GM21528 (cell line): Measurements from ENCODE around the gene ESYT1.
"Not testable (repeated sequence)": the region's sequence is repeated elsewhere in the genome, so short reads cannot be mapped to it uniquely, and the experiment has no call there.

Experiments used
- ATAC-seq: cut with Tn5 transposase; IDR thresholded peaks from one replicate; pipeline ENCODE4 v1.9.1; 2021; ENCODE audit warnings: mild to moderate bottlenecking, moderate library complexity; ENCODE audit not compliant: unreplicated experiment, low FRiP score

Gene ESYT1

GRCh38 chr12:56154818-56155217, 26.8 kb downstream of the ESYT1 start:
- ATAC-seq: no peak

- ATAC-seq: no peak
These were observed 27.3 kb downstream of the ESYT1 start for GRCh38 chr12:56155256-56155845.

GRCh38 chr12:56156464-56157200, 28.6 kb downstream of the ESYT1 start:
- ATAC-seq: not testable (repeated sequence)

GRCh38 chr12:56157201-56158028, 29.3 kb downstream of the ESYT1 start:
- ATAC-seq: no peak

- no peak for ATAC-seq
These were observed 30.2 kb downstream of the ESYT1 start, which contains the start of gene MYL6 for GRCh38 chr12:56158029-56158925. TSS of gene MYL6 (plus strand) at chr12:56158359. CDS start at chr12:56158402, 43 bp downstream.

GRCh38 chr12:56158926-56159461, 30.9 kb downstream of the ESYT1 start:
- ATAC-seq: no peak

- ATAC-seq: no peak
These were observed 31.6 kb downstream of the ESYT1 start for GRCh38 chr12:56159482-56160192.

GRCh38 chr12:56160193-56160763, 32.2 kb downstream of the ESYT1 start:
- no peak for ATAC-seq

- no peak for ATAC-seq
These were observed 33.0 kb downstream of the ESYT1 start for GRCh38 chr12:56160894-56161689.

- ATAC-seq: no peak
These were observed 33.8 kb downstream of the ESYT1 start for GRCh38 chr12:56161690-56162351.

- ATAC-seq: no peak
These were observed 34.6 kb downstream of the ESYT1 start for GRCh38 chr12:56162468-56163290.

- no peak for ATAC-seq
These were observed 35.7 kb downstream of the ESYT1 start for GRCh38 chr12:56163533-56164344.

GRCh38 chr12:56164345-56164729, 36.3 kb downstream of the ESYT1 start:
- no peak for ATAC-seq

- no peak for ATAC-seq
These were observed 37.3 kb downstream of the ESYT1 start for GRCh38 chr12:56165369-56165768.

GRCh38 chr12:56169229-56169759, 41.2 kb downstream of the ESYT1 start:
- no peak for ATAC-seq

GRCh38 chr12:56172839-56173238, 44.8 kb downstream of the ESYT1 start:
- no peak for ATAC-seq
